HEK293 (cell line): ENCODE measurements around the gene KLK1.

ENCODE experiments used
- INSM2 ChIP-seq: fragments of 450-650 bp; formaldehyde crosslinking; IDR thresholded peaks from 2 replicates; pipeline ENCODE4 v1.5.1; 2016; ENCODE audit warnings: missing biosample characterization, missing genetic modification characterization
- PRDM6 ChIP-seq: fragments of 450-650 bp; formaldehyde crosslinking; IDR thresholded peaks from 2 replicates; pipeline ENCODE4 v1.5.1; 2017; ENCODE audit warnings: missing biosample characterization, missing genetic modification characterization
- RBAK ChIP-seq: fragments of 450-650 bp; formaldehyde crosslinking; IDR thresholded peaks from 2 replicates; pipeline ENCODE4 v1.5.1; 2016; ENCODE audit warnings: missing biosample characterization, missing genetic modification characterization
- SETDB1 ChIP-seq: IDR thresholded peaks from one replicate; pipeline ENCODE4 v1.6.1; 2017; ENCODE audit warnings: mild to moderate bottlenecking, low read length, moderate library complexity, mixed read lengths; ENCODE audit not compliant: insufficient read length
- SP7 ChIP-seq: fragments of 450-650 bp; formaldehyde crosslinking; IDR thresholded peaks from 2 replicates; pipeline ENCODE4 v1.5.1; 2016; ENCODE audit warnings: missing biosample characterization, missing genetic modification characterization
- ZBTB26 ChIP-seq: fragments of 450-650 bp; formaldehyde crosslinking; optimal IDR thresholded peaks from 2 replicates; pipeline ENCODE3; 2016; ENCODE audit warnings: missing biosample characterization, mild to moderate bottlenecking, missing genetic modification characterization
- ZBTB48 ChIP-seq: fragments of 450-650 bp; formaldehyde crosslinking; IDR thresholded peaks from 2 replicates; pipeline ENCODE4 v1.5.1; 2016; ENCODE audit warnings: missing biosample characterization, missing genetic modification characterization
- ZNF138 ChIP-seq: fragments of 450-650 bp; formaldehyde crosslinking; IDR thresholded peaks from 2 replicates; pipeline ENCODE4 v1.5.1; 2016; ENCODE audit warnings: missing biosample characterization, missing genetic modification characterization, borderline replicate concordance
- ZNF140 ChIP-seq: fragments of 450-650 bp; formaldehyde crosslinking; IDR thresholded peaks from 2 replicates; pipeline ENCODE4 v1.5.1; 2016; ENCODE audit warnings: missing biosample characterization, missing genetic modification characterization
- ZNF16 ChIP-seq: fragments of 450-650 bp; formaldehyde crosslinking; IDR thresholded peaks from 2 replicates; pipeline ENCODE4 v1.5.1; 2016; ENCODE audit warnings: low read depth, missing biosample characterization, missing genetic modification characterization
- ZNF274 ChIP-seq, 2 experiments: fragments of 200-500 bp in 1 of 2; fragments of 450-650 bp in 1 of 2; sonication (Bioruptor generic) in 1 of 2; formaldehyde crosslinking in 1 of 2; IDR thresholded peaks; 2 replicates each; pipeline versions ENCODE4 v1.5.1 to v1.6.1; 2014 to 2016; ENCODE audit warnings: borderline replicate concordance in 1 of 2, inconsistent platforms in 1 of 2, low read length in 1 of 2, missing biosample characterization in 1 of 2, missing genetic modification characterization in 1 of 2
- ZNF292 ChIP-seq: fragments of 450-650 bp; formaldehyde crosslinking; IDR thresholded peaks from 2 replicates; pipeline ENCODE4 v1.5.1; 2016; ENCODE audit warnings: low read depth, missing biosample characterization, missing genetic modification characterization, borderline replicate concordance
- ZNF362 ChIP-seq: fragments of 450-650 bp; formaldehyde crosslinking; IDR thresholded peaks from 2 replicates; pipeline ENCODE4 v1.5.1; 2016; ENCODE audit warnings: missing biosample characterization, missing genetic modification characterization
- ZNF423 ChIP-seq: fragments of 450-650 bp; formaldehyde crosslinking; IDR thresholded peaks from 2 replicates; pipeline ENCODE4 v1.5.1; 2016; ENCODE audit warnings: missing biosample characterization, missing genetic modification characterization
- ZNF544 ChIP-seq: fragments of 450-650 bp; formaldehyde crosslinking; IDR thresholded peaks from 2 replicates; pipeline ENCODE4 v1.5.0; 2017; ENCODE audit warnings: missing biosample characterization, missing genetic modification characterization
- ZNF623 ChIP-seq: fragments of 450-650 bp; formaldehyde crosslinking; IDR thresholded peaks from 2 replicates; pipeline ENCODE4 v1.5.1; 2016; ENCODE audit warnings: missing biosample characterization, missing genetic modification characterization
- ZSCAN30 ChIP-seq: fragments of 450-650 bp; IDR thresholded peaks from 2 replicates; pipeline ENCODE4 v1.5.1; 2018; ENCODE audit warnings: missing biosample characterization, mild to moderate bottlenecking, missing genetic modification characterization, moderate library complexity
- TF ChIP-seq, protein P1 (sequence below): fragments of 450-650 bp; formaldehyde crosslinking; IDR thresholded peaks from 2 replicates; pipeline ENCODE4 v1.5.1; 2016; ENCODE audit warnings: missing biosample characterization, missing genetic modification characterization
- TF ChIP-seq, protein P2 (sequence below): fragments of 450-650 bp; formaldehyde crosslinking; IDR thresholded peaks from 2 replicates; pipeline ENCODE4 v1.5.1; 2016; ENCODE audit warnings: missing biosample characterization, missing genetic modification characterization
- TF ChIP-seq, protein P3 (sequence below): fragments of 450-650 bp; formaldehyde crosslinking; IDR thresholded peaks from 2 replicates; pipeline ENCODE4 v1.5.1; 2016; ENCODE audit warnings: missing biosample characterization, missing genetic modification characterization
- TF ChIP-seq, protein P4 (sequence below): fragments of 450-650 bp; formaldehyde crosslinking; IDR thresholded peaks from 2 replicates; pipeline ENCODE4 v1.5.1; 2016; ENCODE audit warnings: missing biosample characterization, missing genetic modification characterization
- TF ChIP-seq, protein P5 (sequence below): IDR thresholded peaks from 2 replicates; pipeline ENCODE4 v1.6.1; 2011; ENCODE audit warnings: mild to moderate bottlenecking, low read depth, low read length, borderline replicate concordance

Gene KLK1

GRCh38 chr19:50804420-50805272, 18.9 kb downstream of the KLK1 start (continued):
- TF ChIP-seq ZBTB26 (tag by site-specific recombination) (peak; percentile 95), ZNF292 (tag by site-specific recombination) (no peak), ZNF623 (tag by site-specific recombination) (no peak; the same call in 1 of the 2 replicates), ZNF544 (no peak), ZNF138 (tag by site-specific recombination) (no peak), ZNF140 (no peak), PRDM6 (tag by site-specific recombination) (no peak), RBAK (tag by site-specific recombination) (no peak), ZNF16 (tag by site-specific recombination) (no peak), ZBTB48 (tag by site-specific recombination) (no peak), ZSCAN30 (tag by site-specific recombination) (peak; percentile 76), INSM2 (peak; percentile 21; the same call in 1 of the 2 replicates), ZNF423 (peak; percentile 58; the same call in 1 of the 2 replicates), SETDB1 (no peak), ZNF362 (tag by site-specific recombination) (no peak), SP7 (tag by site-specific recombination) (peak; percentile 73; the same call in 1 of the 2 replicates), ZNF274 (IDR thresholded peaks at IDR 0.05; ENCODE audit: low read length) (no peak), ZNF274 (tag by site-specific recombination; IDR thresholded peaks at IDR 0.05; ENCODE audit: borderline replicate concordance) (no peak)
- TF ChIP-seq, protein P1, sequence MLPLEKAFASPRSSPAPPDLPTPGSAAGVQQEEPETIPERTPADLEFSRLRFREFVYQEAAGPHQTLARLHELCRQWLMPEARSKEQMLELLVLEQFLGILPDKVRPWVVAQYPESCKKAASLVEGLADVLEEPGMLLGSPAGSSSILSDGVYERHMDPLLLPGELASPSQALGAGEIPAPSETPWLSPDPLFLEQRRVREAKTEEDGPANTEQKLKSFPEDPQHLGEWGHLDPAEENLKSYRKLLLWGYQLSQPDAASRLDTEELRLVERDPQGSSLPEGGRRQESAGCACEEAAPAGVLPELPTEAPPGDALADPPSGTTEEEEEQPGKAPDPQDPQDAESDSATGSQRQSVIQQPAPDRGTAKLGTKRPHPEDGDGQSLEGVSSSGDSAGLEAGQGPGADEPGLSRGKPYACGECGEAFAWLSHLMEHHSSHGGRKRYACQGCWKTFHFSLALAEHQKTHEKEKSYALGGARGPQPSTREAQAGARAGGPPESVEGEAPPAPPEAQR: peak; percentile 89; the same call in 1 of the 2 replicates
- TF ChIP-seq, protein P2, sequence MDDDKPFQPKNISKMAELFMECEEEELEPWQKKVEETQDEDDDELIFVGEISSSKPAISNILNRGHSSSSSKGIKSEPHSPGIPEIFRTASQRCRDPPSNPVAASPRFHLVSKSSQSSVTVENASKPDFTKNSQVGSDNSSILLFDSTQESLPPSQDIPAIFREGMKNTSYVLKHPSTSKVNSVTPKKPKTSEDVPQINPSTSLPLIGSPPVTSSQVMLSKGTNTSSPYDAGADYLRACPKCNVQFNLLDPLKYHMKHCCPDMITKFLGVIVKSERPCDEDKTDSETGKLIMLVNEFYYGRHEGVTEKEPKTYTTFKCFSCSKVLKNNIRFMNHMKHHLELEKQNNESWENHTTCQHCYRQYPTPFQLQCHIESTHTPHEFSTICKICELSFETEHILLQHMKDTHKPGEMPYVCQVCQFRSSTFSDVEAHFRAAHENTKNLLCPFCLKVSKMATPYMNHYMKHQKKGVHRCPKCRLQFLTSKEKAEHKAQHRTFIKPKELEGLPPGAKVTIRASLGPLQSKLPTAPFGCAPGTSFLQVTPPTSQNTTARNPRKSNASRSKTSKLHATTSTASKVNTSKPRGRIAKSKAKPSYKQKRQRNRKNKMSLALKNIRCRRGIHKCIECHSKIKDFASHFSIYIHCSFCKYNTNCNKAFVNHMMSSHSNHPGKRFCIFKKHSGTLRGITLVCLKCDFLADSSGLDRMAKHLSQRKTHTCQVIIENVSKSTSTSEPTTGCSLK (tag by site-specific recombination): no peak
- TF ChIP-seq, protein P3, sequence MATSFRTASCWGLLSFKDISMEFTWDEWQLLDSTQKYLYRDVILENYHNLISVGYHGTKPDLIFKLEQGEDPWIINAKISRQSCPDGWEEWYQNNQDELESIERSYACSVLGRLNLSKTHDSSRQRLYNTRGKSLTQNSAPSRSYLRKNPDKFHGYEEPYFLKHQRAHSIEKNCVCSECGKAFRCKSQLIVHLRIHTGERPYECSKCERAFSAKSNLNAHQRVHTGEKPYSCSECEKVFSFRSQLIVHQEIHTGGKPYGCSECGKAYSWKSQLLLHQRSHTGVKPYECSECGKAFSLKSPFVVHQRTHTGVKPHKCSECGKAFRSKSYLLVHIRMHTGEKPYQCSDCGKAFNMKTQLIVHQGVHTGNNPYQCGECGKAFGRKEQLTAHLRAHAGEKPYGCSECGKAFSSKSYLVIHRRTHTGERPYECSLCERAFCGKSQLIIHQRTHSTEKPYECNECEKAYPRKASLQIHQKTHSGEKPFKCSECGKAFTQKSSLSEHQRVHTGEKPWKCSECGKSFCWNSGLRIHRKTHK (tag by site-specific recombination): no peak
- TF ChIP-seq, protein P4, sequence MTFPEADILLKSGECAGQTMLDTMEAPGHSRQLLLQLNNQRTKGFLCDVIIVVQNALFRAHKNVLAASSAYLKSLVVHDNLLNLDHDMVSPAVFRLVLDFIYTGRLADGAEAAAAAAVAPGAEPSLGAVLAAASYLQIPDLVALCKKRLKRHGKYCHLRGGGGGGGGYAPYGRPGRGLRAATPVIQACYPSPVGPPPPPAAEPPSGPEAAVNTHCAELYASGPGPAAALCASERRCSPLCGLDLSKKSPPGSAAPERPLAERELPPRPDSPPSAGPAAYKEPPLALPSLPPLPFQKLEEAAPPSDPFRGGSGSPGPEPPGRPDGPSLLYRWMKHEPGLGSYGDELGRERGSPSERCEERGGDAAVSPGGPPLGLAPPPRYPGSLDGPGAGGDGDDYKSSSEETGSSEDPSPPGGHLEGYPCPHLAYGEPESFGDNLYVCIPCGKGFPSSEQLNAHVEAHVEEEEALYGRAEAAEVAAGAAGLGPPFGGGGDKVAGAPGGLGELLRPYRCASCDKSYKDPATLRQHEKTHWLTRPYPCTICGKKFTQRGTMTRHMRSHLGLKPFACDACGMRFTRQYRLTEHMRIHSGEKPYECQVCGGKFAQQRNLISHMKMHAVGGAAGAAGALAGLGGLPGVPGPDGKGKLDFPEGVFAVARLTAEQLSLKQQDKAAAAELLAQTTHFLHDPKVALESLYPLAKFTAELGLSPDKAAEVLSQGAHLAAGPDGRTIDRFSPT: no peak
- TF ChIP-seq, protein P5, sequence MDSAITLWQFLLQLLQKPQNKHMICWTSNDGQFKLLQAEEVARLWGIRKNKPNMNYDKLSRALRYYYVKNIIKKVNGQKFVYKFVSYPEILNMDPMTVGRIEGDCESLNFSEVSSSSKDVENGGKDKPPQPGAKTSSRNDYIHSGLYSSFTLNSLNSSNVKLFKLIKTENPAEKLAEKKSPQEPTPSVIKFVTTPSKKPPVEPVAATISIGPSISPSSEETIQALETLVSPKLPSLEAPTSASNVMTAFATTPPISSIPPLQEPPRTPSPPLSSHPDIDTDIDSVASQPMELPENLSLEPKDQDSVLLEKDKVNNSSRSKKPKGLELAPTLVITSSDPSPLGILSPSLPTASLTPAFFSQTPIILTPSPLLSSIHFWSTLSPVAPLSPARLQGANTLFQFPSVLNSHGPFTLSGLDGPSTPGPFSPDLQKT: no peak
